GM10266 (cell line): Measurements from ENCODE around the gene RUSF1.
A peak's percentile ranks its signal among the peaks of the same experiment; 100 is the strongest.

Source experiments
- DNase-seq: peaks from one replicate; pipeline ENCODE4 v3.0.0; 2012; ENCODE audit errors: extremely low spot score
- CTCF ChIP-seq: IDR thresholded peaks from 2 replicates; pipeline ENCODE4 v1.5.1; 2012; ENCODE audit warnings: mild to moderate bottlenecking, low read depth; ENCODE audit not compliant: control insufficient read depth, insufficient read depth; ENCODE audit errors: missing control alignments

Gene RUSF1

GRCh38 chr16:31489616-31490584, 18.3 kb downstream of the RUSF1 start:
- DNase-seq: no peak

GRCh38 chr16:31489298-31489564, 19.0 kb downstream of the RUSF1 start:
- TF ChIP-seq CTCF: no peak
- no peak for DNase-seq

More at GRCh38 chr16:31489616-31490584, 18.3 kb downstream of the RUSF1 start:
- TF ChIP-seq CTCF: no peak

GRCh38 chr16:31488468-31489297, 19.5 kb downstream of the RUSF1 start:
- no peak for DNase-seq
- no peak for TF ChIP-seq CTCF

GRCh38 chr16:31487720-31488467, 20.3 kb downstream of the RUSF1 start:
- peak; percentile 85 for DNase-seq

GRCh38 chr16:31487071-31487719, 21.0 kb downstream of the RUSF1 start:
- no peak for TF ChIP-seq CTCF
- no peak for DNase-seq

More at GRCh38 chr16:31487720-31488467, 20.3 kb downstream of the RUSF1 start:
- no peak for TF ChIP-seq CTCF

- DNase-seq: no peak
- TF ChIP-seq CTCF: no peak
These were observed 22.1 kb downstream of the RUSF1 start for GRCh38 chr16:31486045-31486444.
